ENCODE data around the gene KCNQ2.

GRCh38 chr20:63433351-63433750, 39.1 kb downstream of the KCNQ2 start:
- no peak for TF ChIP-seq CTCF (IDR thresholded peaks at IDR 0.05; ENCODE audit: insufficient read depth, low read length)
- no peak for TF ChIP-seq POLR2AphosphoS5 (IDR thresholded peaks at IDR 0.05; ENCODE audit: low read depth)
- TF ChIP-seq REST (IDR thresholded peaks at IDR 0.05; ENCODE audit: insufficient replicate concordance, low read depth), result no peak
- no peak for TF ChIP-seq GABPA (IDR thresholded peaks at IDR 0.05; ENCODE audit: low read depth)
- TF ChIP-seq SPI1 (IDR thresholded peaks at IDR 0.05; ENCODE audit: borderline replicate concordance, low read depth), result no peak

Measured in HL-60 (cell line).